Osteocyte (in vitro differentiated cells): ENCODE data around the gene LMNTD2. TPM values are rescaled to one million over a fixed set of nuclear protein-coding genes. Genes with fewer than 3 reads are reported as not detected.

Experiments used
- DNase-seq: peaks from one replicate; pipeline ENCODE4 v3.0.0; 2021; ENCODE audit warnings: mixed read lengths; ENCODE audit not compliant: unreplicated experiment; ENCODE audit errors: extremely low spot score
- H3K27ac Mint-ChIP-seq: one replicate; pipeline ENCODE4 v1.8.0; 2021; ENCODE audit warnings: mild to moderate bottlenecking, mixed read lengths; ENCODE audit not compliant: unreplicated experiment
- H3K27me3 Mint-ChIP-seq: one replicate; pipeline ENCODE4 v1.8.0; 2021; ENCODE audit warnings: mixed read lengths; ENCODE audit not compliant: unreplicated experiment
- H3K36me3 Mint-ChIP-seq: one replicate; pipeline ENCODE4 v1.8.0; 2021; ENCODE audit warnings: mixed read lengths; ENCODE audit not compliant: unreplicated experiment
- H3K4me1 Mint-ChIP-seq: one replicate; pipeline ENCODE4 v1.8.0; 2021; ENCODE audit warnings: mixed read lengths; ENCODE audit not compliant: unreplicated experiment
- H3K4me3 Mint-ChIP-seq: one replicate; pipeline ENCODE4 v1.8.0; 2021; ENCODE audit warnings: mild to moderate bottlenecking, moderate library complexity, mixed read lengths; ENCODE audit not compliant: unreplicated experiment
- H3K9me3 Mint-ChIP-seq: one replicate; pipeline ENCODE4 v1.8.0; 2021; ENCODE audit warnings: mixed read lengths; ENCODE audit not compliant: unreplicated experiment
- CTCF ChIP-seq: fragments of 200-600 bp; sonication (generic); IDR thresholded peaks from 2 replicates; pipeline ENCODE4 v1.5.0; 2021; ENCODE audit warnings: antibody characterized with exemption, mild to moderate bottlenecking, moderate library complexity
- total RNA-seq: library from RNA; stranded (reverse); gene quantifications from 2 replicates; pipeline ENCODE4 v1.2.1, GENCODE V29; 2021

The LMNTD2 gene
- total RNA-seq, 1 donor from 2014 or later: 6.4 TPM

- Mint-ChIP-seq H3K4me3 (no peak overlapping the region), H3K36me3 (no peaks in the 10 kb centered on the region), H3K27me3 (peaks cover 15% of the 10 kb centered on the region), H3K4me1 (peaks cover 3% of the 10 kb centered on the region), H3K27ac (no peak overlapping the region), H3K9me3 (no peaks in the 10 kb centered on the region)
- peak; percentile 26 for TF ChIP-seq CTCF
- DNase-seq: no peak
Observed at GRCh38 chr11:555227-555779, 5.2 kb downstream of the LMNTD2 start.

- no peaks in the 10 kb centered on the region for H3K36me3 Mint-ChIP-seq
Observed at GRCh38 chr11:554428-555226, 5.9 kb downstream of the LMNTD2 start.

DNA sequence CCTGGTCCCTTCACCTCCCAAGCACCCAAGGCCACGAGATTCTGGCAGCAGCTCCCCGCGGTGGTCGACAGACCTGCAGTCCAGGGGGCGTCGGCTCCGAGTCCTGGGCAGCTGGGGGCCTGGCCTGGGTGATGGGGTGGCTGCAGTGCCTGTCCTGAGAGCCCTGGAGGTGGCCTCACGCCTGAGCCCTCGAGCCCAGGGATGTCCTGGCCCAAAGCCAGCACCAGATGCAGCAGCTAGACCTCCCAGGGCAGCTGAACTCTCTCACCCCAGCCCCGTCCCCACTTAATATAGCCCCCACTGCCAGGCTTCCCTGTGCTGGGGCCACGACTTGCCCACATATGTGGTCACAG is 6.6 kb downstream of the LMNTD2 start:
- no peaks in the 10 kb centered on the region for H3K36me3 Mint-ChIP-seq
- H3K4me3 Mint-ChIP-seq: no peak overlapping the region
- no peak for DNase-seq
- no peak overlapping the region for H3K27ac Mint-ChIP-seq
- H3K9me3 Mint-ChIP-seq: no peaks in the 10 kb centered on the region
- TF ChIP-seq CTCF: no peak
- H3K27me3 Mint-ChIP-seq: peaks cover 15% of the 10 kb centered on the region
- no peaks in the 10 kb centered on the region for H3K4me1 Mint-ChIP-seq

More at GRCh38 chr11:554428-555226, 5.9 kb downstream of the LMNTD2 start:
- Mint-ChIP-seq H3K27ac (no peak overlapping the region), H3K27me3 (peaks cover 15% of the 10 kb centered on the region), H3K9me3 (no peaks in the 10 kb centered on the region), H3K4me1 (no peaks in the 10 kb centered on the region), H3K4me3 (no peak overlapping the region)
- DNase-seq: no peak
- peak; percentile 65 for TF ChIP-seq CTCF

DNA sequence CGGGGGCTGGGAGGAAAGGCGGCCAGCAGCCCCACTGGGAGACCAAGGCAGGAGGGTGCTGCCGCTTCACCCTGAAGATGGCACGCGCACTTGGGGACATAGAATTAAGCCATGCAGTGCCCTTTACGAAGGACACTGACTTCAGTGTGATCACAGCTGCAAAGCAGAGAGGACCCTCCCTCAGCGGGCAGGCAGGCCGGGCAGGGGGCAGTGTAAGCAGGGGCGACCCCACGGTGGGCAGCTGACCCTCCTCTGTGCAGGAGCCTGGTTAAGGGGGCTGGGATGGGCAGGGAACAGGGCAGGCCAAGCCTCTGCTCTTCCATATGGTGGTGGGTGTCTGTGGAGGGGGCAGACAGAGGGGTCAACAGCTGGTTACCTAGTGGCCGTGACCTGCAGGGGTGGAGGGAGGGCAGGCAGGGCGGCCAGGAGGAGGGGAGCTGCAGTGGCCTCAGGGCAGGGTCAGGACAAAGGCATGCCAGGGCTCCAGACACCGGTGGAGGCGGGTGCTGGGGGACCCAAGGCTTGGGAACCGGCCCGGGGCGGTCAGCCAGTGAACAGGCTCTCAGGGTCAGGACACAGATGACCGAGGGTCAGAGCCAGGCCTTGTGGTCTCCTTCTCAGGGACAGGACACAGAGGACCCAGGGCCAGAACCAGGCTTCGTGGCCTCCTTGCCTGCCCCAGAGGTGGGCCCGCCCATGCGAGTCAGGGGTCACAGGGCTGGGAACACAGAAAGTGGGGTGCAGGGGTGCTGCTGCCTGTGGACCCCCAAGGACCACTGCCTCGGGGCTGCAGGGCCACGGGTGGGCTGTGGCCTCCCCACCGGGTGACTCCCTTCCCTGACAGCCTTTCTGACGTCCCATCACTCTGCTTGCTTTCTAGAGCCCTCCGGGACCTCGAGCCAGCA is 7.2 kb downstream of the LMNTD2 start:
- Mint-ChIP-seq H3K4me3 (no peak overlapping the region), H3K27ac (no peak overlapping the region), H3K9me3 (no peaks in the 10 kb centered on the region), H3K36me3 (no peaks in the 10 kb centered on the region), H3K4me1 (no peaks in the 10 kb centered on the region), H3K27me3 (peaks cover 15% of the 10 kb centered on the region)
- no peak for DNase-seq
- TF ChIP-seq CTCF: no peak

- H3K9me3 Mint-ChIP-seq: no peaks in the 10 kb centered on the region
- no peak for TF ChIP-seq CTCF
- no peak for DNase-seq
- H3K27ac Mint-ChIP-seq: no peak overlapping the region
- H3K4me3 Mint-ChIP-seq: no peak overlapping the region
- no peaks in the 10 kb centered on the region for H3K36me3 Mint-ChIP-seq
- H3K27me3 Mint-ChIP-seq: peaks cover 7% of the 10 kb centered on the region
- no peaks in the 10 kb centered on the region for H3K4me1 Mint-ChIP-seq
Observed at GRCh38 chr11:551596-551995, 8.9 kb downstream of the LMNTD2 start.
